CD4-positive, alpha-beta memory T cell (primary cell): ENCODE results near the gene UST. TPM values are rescaled to one million over a fixed set of nuclear protein-coding genes. Genes with fewer than 3 reads are reported as not detected.
"Not testable (repeated sequence)": the region's sequence is repeated elsewhere in the genome, so short reads cannot be mapped to it uniquely, and the experiment has no call there.

Source experiments
- CTCF ChIA-PET: fragments of 350-600 bp; sonication (Branson Sonifier 250); formaldehyde crosslinking; loops from one replicate; lab custom pipeline; 2021; ENCODE audit warnings: inconsistent platforms; ENCODE audit not compliant: partially characterized antibody; lab: Charles Lee
- POLR2A ChIA-PET: fragments of 350-600 bp; sonication (Branson Sonifier 250); formaldehyde crosslinking; loops from one replicate; lab custom pipeline; 2021; ENCODE audit not compliant: partially characterized antibody; lab: Charles Lee
- DNase-seq, 5 donors: peaks; one replicate each; pipeline versions ENCODE4 v3.0.0 to v3.0.0-alpha.2; 2020 to 2022; ENCODE audit warnings: mixed read lengths in 1 of 5
- H3K27ac ChIP-seq: one replicate; pipeline ENCODE4 v1.7.0; 2013; ENCODE audit warnings: low read depth, low read length
- H3K27me3 ChIP-seq: 2 replicates; pipeline ENCODE4 v1.7.0; 2013; ENCODE audit warnings: mild to moderate bottlenecking, low read length, moderate library complexity; ENCODE audit not compliant: insufficient read depth
- H3K36me3 ChIP-seq: 2 replicates; pipeline ENCODE4 v1.7.0; 2013; ENCODE audit warnings: mild to moderate bottlenecking, low read length, moderate library complexity; ENCODE audit not compliant: insufficient read depth
- H3K4me1 ChIP-seq: 2 replicates; pipeline ENCODE4 v1.7.0; 2013; ENCODE audit warnings: mild to moderate bottlenecking, low read length, moderate library complexity; ENCODE audit not compliant: insufficient read depth
- H3K4me3 ChIP-seq, 2 donors: one replicate each; pipeline ENCODE4 v1.7.0; 2013; ENCODE audit warnings: low read length in 2 of 2, mild to moderate bottlenecking in 1 of 2
- H3K9me3 ChIP-seq, 2 donors: one replicate each; pipeline ENCODE4 v1.7.0; 2013; ENCODE audit warnings: low read length in 2 of 2, control low read depth in 1 of 2; ENCODE audit not compliant: control insufficient read depth in 1 of 2
- H3K27ac Mint-ChIP-seq, 7 donors: one replicate each; pipeline ENCODE4 v1.8.0; 2020 to 2021; ENCODE audit warnings: mixed read lengths in 7 of 7, mild to moderate bottlenecking in 6 of 7, inconsistent platforms in 3 of 7, moderate library complexity in 3 of 7
- H3K27me3 Mint-ChIP-seq, 2 donors: one replicate each; pipeline ENCODE4 v1.8.0; 2020 to 2021; ENCODE audit warnings: mixed read lengths in 2 of 2
- H3K36me3 Mint-ChIP-seq, 2 donors: one replicate each; pipeline ENCODE4 v1.8.0; 2020 to 2021; ENCODE audit warnings: mixed read lengths in 2 of 2, inconsistent platforms in 1 of 2, mild to moderate bottlenecking in 1 of 2
- H3K4me1 Mint-ChIP-seq, 4 donors: one replicate each; pipeline ENCODE4 v1.8.0; 2020 to 2021; ENCODE audit warnings: mixed read lengths in 4 of 4, mild to moderate bottlenecking in 1 of 4
- H3K4me3 Mint-ChIP-seq, 8 donors: one replicate each; pipeline ENCODE4 v1.8.0; 2020 to 2021; ENCODE audit warnings: mixed read lengths in 8 of 8, mild to moderate bottlenecking in 7 of 8, moderate library complexity in 6 of 8, inconsistent platforms in 3 of 8
- H3K9me3 Mint-ChIP-seq, 8 donors: one replicate each; pipeline ENCODE4 v1.8.0; 2020 to 2021; ENCODE audit warnings: mixed read lengths in 8 of 8, mild to moderate bottlenecking in 5 of 8, inconsistent platforms in 3 of 8, moderate library complexity in 1 of 8
- intact Hi-C: fragments of 100-400 bp; cut with micrococcal nuclease; formaldehyde crosslinking; loops from one replicate; pipeline ENCODE4 v1.15.1; 2023
- polyA plus RNA-seq, 2 donors: library from polyadenylated mRNA; unstranded; fragments of 300-500 nt; fragmentation: Illumina TruSeq; gene quantifications; one replicate each; pipeline ENCODE4 v1.2.3, GENCODE V29; 2021
- total RNA-seq, 2 experiments: library from RNA; stranded (reverse); gene quantifications; one replicate each; pipeline ENCODE4 v1.2.3, GENCODE V29; 2021

Gene UST
- total and polyA plus RNA-seq, 4 experiments from 2014 or later = 2.2 to 7.6 (median 5.1) TPM

GRCh38 chr6:148864132-148864531 is 117.3 kb downstream of the UST start:
- H3K9me3 ChIP-seq, H3K36me3 Mint-ChIP-seq, H3K27me3 ChIP-seq, H3K27ac Mint-ChIP-seq, CTCF ChIA-PET, DNase-seq, H3K36me3 ChIP-seq, H3K27me3 Mint-ChIP-seq, H3K27ac ChIP-seq, H3K4me1 ChIP-seq, intact Hi-C loops, POLR2A ChIA-PET, H3K4me3 ChIP-seq, H3K9me3 Mint-ChIP-seq: not testable (repeated sequence)
- Mint-ChIP-seq H3K4me3 (peak overlapping the region in 1 of 8 donors; percentile 57), H3K4me1 (peaks cover 20 to 80% (median 64%) of the 10 kb centered on the region in 4 donors)

GRCh38 chr6:148864941-148865340 is 118.1 kb downstream of the UST start:
- POLR2A ChIA-PET = no interaction called here

DNA sequence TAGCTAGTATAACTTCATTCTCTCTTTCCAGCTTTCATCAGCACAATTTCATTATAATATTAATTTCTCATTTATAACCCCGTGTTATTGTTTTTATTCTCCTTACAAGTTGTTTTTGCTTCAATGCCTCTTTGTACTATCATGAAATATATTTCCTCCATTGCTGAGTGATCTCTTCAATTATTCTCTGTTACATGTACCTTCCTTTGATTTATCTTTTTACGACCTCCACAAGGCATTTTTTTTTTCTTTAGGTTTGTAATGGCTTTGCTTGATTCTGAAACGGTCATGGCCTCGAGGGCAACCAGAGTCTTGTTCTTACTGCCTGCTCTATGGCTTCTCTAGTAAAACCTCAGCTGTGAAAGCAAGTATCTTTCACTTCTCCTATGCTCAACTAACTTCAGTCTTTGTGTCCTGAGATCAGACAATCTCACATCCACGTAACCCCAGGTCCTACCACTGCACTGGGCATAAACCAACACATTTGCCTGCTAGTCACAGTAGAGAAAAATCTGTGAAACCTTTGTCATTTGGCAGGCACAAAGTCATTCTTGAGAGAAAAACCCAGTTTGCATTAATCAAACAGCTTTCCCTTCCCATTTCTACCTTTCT is 119.9 kb downstream of the UST start:
- H3K4me3 ChIP-seq = no peak overlapping the region
- no peak for DNase-seq
- intact Hi-C loops = no loop called here

More at GRCh38 chr6:148864941-148865340, 118.1 kb downstream of the UST start:
- no peaks in the 10 kb centered on the region for H3K27me3 Mint-ChIP-seq
- CTCF ChIA-PET = no interaction called here
- no peak overlapping the region for H3K27ac ChIP-seq
- DNase-seq = no peak
- intact Hi-C loops = no loop called here
- H3K4me3 ChIP-seq = no peak overlapping the region
- H3K27ac Mint-ChIP-seq = no peak overlapping the region
- no peaks in the 10 kb centered on the region for H3K4me1 ChIP-seq
- peaks cover 0 to 2% of the 10 kb centered on the region in 2 donors for H3K36me3 Mint-ChIP-seq
- peaks cover 19 to 85% (median 68%) of the 10 kb centered on the region in 4 donors for H3K4me1 Mint-ChIP-seq
- no peaks in the 10 kb centered on the region for H3K9me3 ChIP-seq
- no peaks in the 10 kb centered on the region for H3K36me3 ChIP-seq
- H3K27me3 ChIP-seq = no peaks in the 10 kb centered on the region
- peaks cover 0 to 9% (median 2%) of the 10 kb centered on the region in 8 donors for H3K9me3 Mint-ChIP-seq
- H3K4me3 Mint-ChIP-seq = no peak overlapping the region

GRCh38 chr6:148867862-148868261 is 121.0 kb downstream of the UST start:
- no peaks in the 10 kb centered on the region for H3K4me1 ChIP-seq

More for the DNA sequence above, 119.9 kb downstream of the UST start:
- ChIA-PET POLR2A (no interaction called here), CTCF (no interaction called here)
- peaks cover 30 to 90% (median 74%) of the 10 kb centered on the region in 4 donors for H3K4me1 Mint-ChIP-seq
- Histone ChIP-seq H3K9me3 (no peaks in the 10 kb centered on the region), H3K4me1 (no peaks in the 10 kb centered on the region), H3K27me3 (no peaks in the 10 kb centered on the region), H3K27ac (no peak overlapping the region), H3K36me3 (no peaks in the 10 kb centered on the region)
- H3K4me3 Mint-ChIP-seq = peak overlapping the region in 1 of 8 donors; percentile 11
- peaks cover 0 to 9% (median 0%) of the 10 kb centered on the region in 8 donors for H3K9me3 Mint-ChIP-seq
- no peaks in the 10 kb centered on the region for H3K27me3 Mint-ChIP-seq
- H3K27ac Mint-ChIP-seq = no peak overlapping the region
- H3K36me3 Mint-ChIP-seq = peaks cover 0 to 2% of the 10 kb centered on the region in 2 donors

GRCh38 chr6:148868314-148868713 is 121.5 kb downstream of the UST start:
- intact Hi-C loops = no loop called here
- Histone ChIP-seq H3K4me3 (no peak overlapping the region), H3K36me3 (no peaks in the 10 kb centered on the region), H3K27ac (no peak overlapping the region), H3K4me1 (no peaks in the 10 kb centered on the region), H3K9me3 (no peaks in the 10 kb centered on the region), H3K27me3 (no peaks in the 10 kb centered on the region)
- H3K36me3 Mint-ChIP-seq = no peaks in the 10 kb centered on the region
- peak overlapping the region in 1 of 7 donors; percentile 34 for H3K27ac Mint-ChIP-seq
- no peak for DNase-seq
- H3K9me3 Mint-ChIP-seq = peaks cover 0 to 1% (median 0%) of the 10 kb centered on the region in 8 donors
- peaks cover 28 to 77% (median 64%) of the 10 kb centered on the region in 4 donors for H3K4me1 Mint-ChIP-seq
- H3K4me3 Mint-ChIP-seq = no peak overlapping the region
- ChIA-PET CTCF (no interaction called here), POLR2A (no interaction called here)
- H3K27me3 Mint-ChIP-seq = no peaks in the 10 kb centered on the region

More at GRCh38 chr6:148867862-148868261, 121.0 kb downstream of the UST start:
- Mint-ChIP-seq H3K9me3 (peaks cover 0 to 4% (median 0%) of the 10 kb centered on the region in 8 donors), H3K27ac (peak overlapping the region in 1 of 7 donors; percentile 34), H3K27me3 (no peaks in the 10 kb centered on the region), H3K36me3 (no peaks in the 10 kb centered on the region), H3K4me3 (peak overlapping the region in 1 of 8 donors; percentile 27), H3K4me1 (peaks cover 30 to 82% (median 68%) of the 10 kb centered on the region in 4 donors)
- no peak overlapping the region for H3K4me3 ChIP-seq
- CTCF ChIA-PET = no interaction called here
- no peaks in the 10 kb centered on the region for H3K9me3 ChIP-seq
- no peak overlapping the region for H3K27ac ChIP-seq
- H3K36me3 ChIP-seq = no peaks in the 10 kb centered on the region
- POLR2A ChIA-PET = no interaction called here
- intact Hi-C loops = no loop called here
- no peak for DNase-seq
- no peaks in the 10 kb centered on the region for H3K27me3 ChIP-seq

DNA sequence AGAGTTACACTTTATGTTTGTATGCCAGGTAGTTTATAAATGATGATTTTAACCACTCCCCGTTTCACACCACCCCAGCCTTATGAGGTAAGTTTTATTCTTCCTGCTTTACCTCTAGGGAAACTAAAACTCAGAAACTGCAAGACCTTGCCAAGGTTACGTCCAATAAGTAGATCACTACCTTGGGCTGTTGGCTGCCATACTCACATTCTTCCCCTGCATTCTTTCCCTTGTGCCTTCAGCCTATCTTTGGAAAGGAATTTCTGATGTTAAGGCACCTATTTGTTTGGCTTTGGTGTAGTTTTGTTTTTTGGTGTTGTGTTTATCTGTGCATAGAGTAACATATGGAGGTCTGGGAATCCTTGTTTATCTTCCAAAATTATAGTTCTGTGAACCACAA is 122.1 kb downstream of the UST start:
- H3K9me3 Mint-ChIP-seq = no peaks in the 10 kb centered on the region
- peak overlapping the region in 1 of 7 donors; percentile 24 for H3K27ac Mint-ChIP-seq
- ChIA-PET CTCF (no interaction called here), POLR2A (no interaction called here)
- Histone ChIP-seq H3K36me3 (no peaks in the 10 kb centered on the region), H3K27me3 (no peaks in the 10 kb centered on the region), H3K27ac (no peak overlapping the region), H3K9me3 (no peaks in the 10 kb centered on the region), H3K4me1 (no peaks in the 10 kb centered on the region), H3K4me3 (no peak overlapping the region)
- DNase-seq = no peak
- intact Hi-C loops = no loop called here
- no peaks in the 10 kb centered on the region for H3K27me3 Mint-ChIP-seq
- no peaks in the 10 kb centered on the region for H3K36me3 Mint-ChIP-seq
- H3K4me1 Mint-ChIP-seq = peaks cover 28 to 75% (median 62%) of the 10 kb centered on the region in 4 donors
- no peak overlapping the region for H3K4me3 Mint-ChIP-seq

GRCh38 chr6:148869585-148869984 is 122.8 kb downstream of the UST start:
- ChIA-PET CTCF (no interaction called here), POLR2A (no interaction called here)
- no peaks in the 10 kb centered on the region for H3K4me1 ChIP-seq
- intact Hi-C loops = no loop called here
- no peak overlapping the region for H3K27ac ChIP-seq
- no peaks in the 10 kb centered on the region for H3K36me3 Mint-ChIP-seq
- peaks cover 27 to 68% (median 57%) of the 10 kb centered on the region in 4 donors for H3K4me1 Mint-ChIP-seq
- H3K4me3 Mint-ChIP-seq = peak overlapping the region in 1 of 8 donors; percentile 23
- H3K27me3 ChIP-seq = no peaks in the 10 kb centered on the region
- H3K36me3 ChIP-seq = no peaks in the 10 kb centered on the region
- H3K9me3 ChIP-seq = no peaks in the 10 kb centered on the region
- H3K27ac Mint-ChIP-seq = peak overlapping the region in 2 of 7 donors; percentile 2 to 63
- H3K27me3 Mint-ChIP-seq = no peaks in the 10 kb centered on the region
- no peak overlapping the region for H3K4me3 ChIP-seq
- DNase-seq = no peak
- no peaks in the 10 kb centered on the region for H3K9me3 Mint-ChIP-seq
